ENCODE results near the gene PIK3CD. TPM values are rescaled to one million over a fixed set of nuclear protein-coding genes. Genes with fewer than 3 reads are reported as not detected.

Gene PIK3CD
- total RNA-seq, 1 experiment from 2014 or later = 23.1 TPM

DNA sequence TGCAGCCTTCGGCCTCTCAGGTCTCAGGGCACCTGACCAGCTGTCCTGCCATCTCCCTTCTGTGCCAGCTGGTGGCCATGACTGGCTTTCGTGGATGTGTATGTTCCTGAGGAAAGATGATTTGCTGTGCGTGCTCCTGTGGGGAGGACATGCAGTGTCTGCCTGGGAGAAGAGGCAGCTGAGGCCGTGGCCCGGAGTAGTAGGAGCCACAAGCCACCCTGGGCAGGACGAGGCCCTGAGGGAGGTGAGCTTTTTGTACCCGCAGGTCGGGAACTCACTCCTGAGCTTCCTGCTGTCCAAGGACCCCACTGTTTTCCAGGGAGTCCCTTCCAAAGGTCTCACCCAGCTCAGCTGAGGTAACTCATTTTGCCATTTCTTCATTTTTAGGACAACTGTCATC lies 58.5 kb downstream of the PIK3CD start:
- ATAC-seq = no peak
- H3K27ac Mint-ChIP-seq = 0 out of 2 replicates have a peak overlapping the region, but pooled peaks have one; percentile 30
- CTCF ChIA-PET = interaction anchor here (4.5 kb wide), 1 partner anchor 11 kb away, joined by 18 read pairs; no protein-coding TSS in a partner anchor
- POLR2A ChIA-PET = no interaction called here
- DNase-seq (ENCODE audit: low spot score) = no peak
- H3K36me3 Mint-ChIP-seq = peaks cover 12% of the 10 kb centered on the region
- no peaks in the 10 kb centered on the region for H3K27me3 Mint-ChIP-seq (ENCODE audit: low read depth)
- H3K9me3 Mint-ChIP-seq = no peaks in the 10 kb centered on the region
- TF ChIP-seq, protein P1, sequence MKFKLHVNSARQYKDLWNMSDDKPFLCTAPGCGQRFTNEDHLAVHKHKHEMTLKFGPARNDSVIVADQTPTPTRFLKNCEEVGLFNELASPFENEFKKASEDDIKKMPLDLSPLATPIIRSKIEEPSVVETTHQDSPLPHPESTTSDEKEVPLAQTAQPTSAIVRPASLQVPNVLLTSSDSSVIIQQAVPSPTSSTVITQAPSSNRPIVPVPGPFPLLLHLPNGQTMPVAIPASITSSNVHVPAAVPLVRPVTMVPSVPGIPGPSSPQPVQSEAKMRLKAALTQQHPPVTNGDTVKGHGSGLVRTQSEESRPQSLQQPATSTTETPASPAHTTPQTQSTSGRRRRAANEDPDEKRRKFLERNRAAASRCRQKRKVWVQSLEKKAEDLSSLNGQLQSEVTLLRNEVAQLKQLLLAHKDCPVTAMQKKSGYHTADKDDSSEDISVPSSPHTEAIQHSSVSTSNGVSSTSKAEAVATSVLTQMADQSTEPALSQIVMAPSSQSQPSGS (CRISPR knock-in tag; IDR thresholded peaks at IDR 0.05; ENCODE audit: borderline replicate concordance, low read depth) = no peak
- TF ChIP-seq FOXK1 (CRISPR knock-in tag; IDR thresholded peaks at IDR 0.05) (no peak), MXD4 (CRISPR knock-in tag; IDR thresholded peaks at IDR 0.05; ENCODE audit: borderline replicate concordance) (no peak), ESRRA (CRISPR knock-in tag; IDR thresholded peaks at IDR 0.05; ENCODE audit: borderline replicate concordance) (no peak), ETV6 (CRISPR knock-in tag; IDR thresholded peaks at IDR 0.05) (no peak)
- TF ChIP-seq, protein P2, sequence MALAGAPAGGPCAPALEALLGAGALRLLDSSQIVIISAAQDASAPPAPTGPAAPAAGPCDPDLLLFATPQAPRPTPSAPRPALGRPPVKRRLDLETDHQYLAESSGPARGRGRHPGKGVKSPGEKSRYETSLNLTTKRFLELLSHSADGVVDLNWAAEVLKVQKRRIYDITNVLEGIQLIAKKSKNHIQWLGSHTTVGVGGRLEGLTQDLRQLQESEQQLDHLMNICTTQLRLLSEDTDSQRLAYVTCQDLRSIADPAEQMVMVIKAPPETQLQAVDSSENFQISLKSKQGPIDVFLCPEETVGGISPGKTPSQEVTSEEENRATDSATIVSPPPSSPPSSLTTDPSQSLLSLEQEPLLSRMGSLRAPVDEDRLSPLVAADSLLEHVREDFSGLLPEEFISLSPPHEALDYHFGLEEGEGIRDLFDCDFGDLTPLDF (CRISPR knock-in tag; IDR thresholded peaks at IDR 0.05) = no peak
- TF ChIP-seq, protein P3, sequence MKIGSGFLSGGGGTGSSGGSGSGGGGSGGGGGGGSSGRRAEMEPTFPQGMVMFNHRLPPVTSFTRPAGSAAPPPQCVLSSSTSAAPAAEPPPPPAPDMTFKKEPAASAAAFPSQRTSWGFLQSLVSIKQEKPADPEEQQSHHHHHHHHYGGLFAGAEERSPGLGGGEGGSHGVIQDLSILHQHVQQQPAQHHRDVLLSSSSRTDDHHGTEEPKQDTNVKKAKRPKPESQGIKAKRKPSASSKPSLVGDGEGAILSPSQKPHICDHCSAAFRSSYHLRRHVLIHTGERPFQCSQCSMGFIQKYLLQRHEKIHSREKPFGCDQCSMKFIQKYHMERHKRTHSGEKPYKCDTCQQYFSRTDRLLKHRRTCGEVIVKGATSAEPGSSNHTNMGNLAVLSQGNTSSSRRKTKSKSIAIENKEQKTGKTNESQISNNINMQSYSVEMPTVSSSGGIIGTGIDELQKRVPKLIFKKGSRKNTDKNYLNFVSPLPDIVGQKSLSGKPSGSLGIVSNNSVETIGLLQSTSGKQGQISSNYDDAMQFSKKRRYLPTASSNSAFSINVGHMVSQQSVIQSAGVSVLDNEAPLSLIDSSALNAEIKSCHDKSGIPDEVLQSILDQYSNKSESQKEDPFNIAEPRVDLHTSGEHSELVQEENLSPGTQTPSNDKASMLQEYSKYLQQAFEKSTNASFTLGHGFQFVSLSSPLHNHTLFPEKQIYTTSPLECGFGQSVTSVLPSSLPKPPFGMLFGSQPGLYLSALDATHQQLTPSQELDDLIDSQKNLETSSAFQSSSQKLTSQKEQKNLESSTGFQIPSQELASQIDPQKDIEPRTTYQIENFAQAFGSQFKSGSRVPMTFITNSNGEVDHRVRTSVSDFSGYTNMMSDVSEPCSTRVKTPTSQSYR (CRISPR knock-in tag; IDR thresholded peaks at IDR 0.05) = no peak
- TF ChIP-seq, protein P4, sequence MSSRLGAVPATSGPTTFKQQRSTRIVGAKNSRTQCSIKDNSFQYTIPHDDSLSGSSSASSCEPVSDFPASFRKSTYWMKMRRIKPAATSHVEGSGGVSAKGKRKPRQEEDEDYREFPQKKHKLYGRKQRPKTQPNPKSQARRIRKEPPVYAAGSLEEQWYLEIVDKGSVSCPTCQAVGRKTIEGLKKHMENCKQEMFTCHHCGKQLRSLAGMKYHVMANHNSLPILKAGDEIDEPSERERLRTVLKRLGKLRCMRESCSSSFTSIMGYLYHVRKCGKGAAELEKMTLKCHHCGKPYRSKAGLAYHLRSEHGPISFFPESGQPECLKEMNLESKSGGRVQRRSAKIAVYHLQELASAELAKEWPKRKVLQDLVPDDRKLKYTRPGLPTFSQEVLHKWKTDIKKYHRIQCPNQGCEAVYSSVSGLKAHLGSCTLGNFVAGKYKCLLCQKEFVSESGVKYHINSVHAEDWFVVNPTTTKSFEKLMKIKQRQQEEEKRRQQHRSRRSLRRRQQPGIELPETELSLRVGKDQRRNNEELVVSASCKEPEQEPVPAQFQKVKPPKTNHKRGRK (CRISPR knock-in tag; IDR thresholded peaks at IDR 0.05; ENCODE audit: borderline replicate concordance) = no peak
- TF ChIP-seq, protein P5, sequence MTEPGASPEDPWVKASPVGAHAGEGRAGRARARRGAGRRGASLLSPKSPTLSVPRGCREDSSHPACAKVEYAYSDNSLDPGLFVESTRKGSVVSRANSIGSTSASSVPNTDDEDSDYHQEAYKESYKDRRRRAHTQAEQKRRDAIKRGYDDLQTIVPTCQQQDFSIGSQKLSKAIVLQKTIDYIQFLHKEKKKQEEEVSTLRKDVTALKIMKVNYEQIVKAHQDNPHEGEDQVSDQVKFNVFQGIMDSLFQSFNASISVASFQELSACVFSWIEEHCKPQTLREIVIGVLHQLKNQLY (CRISPR knock-in tag; IDR thresholded peaks at IDR 0.05) = no peak
- TF ChIP-seq, protein P6, sequence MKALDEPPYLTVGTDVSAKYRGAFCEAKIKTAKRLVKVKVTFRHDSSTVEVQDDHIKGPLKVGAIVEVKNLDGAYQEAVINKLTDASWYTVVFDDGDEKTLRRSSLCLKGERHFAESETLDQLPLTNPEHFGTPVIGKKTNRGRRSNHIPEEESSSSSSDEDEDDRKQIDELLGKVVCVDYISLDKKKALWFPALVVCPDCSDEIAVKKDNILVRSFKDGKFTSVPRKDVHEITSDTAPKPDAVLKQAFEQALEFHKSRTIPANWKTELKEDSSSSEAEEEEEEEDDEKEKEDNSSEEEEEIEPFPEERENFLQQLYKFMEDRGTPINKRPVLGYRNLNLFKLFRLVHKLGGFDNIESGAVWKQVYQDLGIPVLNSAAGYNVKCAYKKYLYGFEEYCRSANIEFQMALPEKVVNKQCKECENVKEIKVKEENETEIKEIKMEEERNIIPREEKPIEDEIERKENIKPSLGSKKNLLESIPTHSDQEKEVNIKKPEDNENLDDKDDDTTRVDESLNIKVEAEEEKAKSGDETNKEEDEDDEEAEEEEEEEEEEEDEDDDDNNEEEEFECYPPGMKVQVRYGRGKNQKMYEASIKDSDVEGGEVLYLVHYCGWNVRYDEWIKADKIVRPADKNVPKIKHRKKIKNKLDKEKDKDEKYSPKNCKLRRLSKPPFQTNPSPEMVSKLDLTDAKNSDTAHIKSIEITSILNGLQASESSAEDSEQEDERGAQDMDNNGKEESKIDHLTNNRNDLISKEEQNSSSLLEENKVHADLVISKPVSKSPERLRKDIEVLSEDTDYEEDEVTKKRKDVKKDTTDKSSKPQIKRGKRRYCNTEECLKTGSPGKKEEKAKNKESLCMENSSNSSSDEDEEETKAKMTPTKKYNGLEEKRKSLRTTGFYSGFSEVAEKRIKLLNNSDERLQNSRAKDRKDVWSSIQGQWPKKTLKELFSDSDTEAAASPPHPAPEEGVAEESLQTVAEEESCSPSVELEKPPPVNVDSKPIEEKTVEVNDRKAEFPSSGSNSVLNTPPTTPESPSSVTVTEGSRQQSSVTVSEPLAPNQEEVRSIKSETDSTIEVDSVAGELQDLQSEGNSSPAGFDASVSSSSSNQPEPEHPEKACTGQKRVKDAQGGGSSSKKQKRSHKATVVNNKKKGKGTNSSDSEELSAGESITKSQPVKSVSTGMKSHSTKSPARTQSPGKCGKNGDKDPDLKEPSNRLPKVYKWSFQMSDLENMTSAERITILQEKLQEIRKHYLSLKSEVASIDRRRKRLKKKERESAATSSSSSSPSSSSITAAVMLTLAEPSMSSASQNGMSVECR (CRISPR knock-in tag; IDR thresholded peaks at IDR 0.05; ENCODE audit: borderline replicate concordance) = no peak
- TF ChIP-seq, protein P7, sequence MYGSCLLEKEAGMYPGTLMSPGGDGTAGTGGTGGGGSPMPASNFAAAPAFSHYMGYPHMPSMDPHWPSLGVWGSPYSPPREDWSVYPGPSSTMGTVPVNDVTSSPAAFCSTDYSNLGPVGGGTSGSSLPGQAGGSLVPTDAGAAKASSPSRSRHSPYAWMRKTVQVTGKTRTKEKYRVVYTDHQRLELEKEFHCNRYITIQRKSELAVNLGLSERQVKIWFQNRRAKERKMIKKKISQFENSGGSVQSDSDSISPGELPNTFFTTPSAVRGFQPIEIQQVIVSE (CRISPR knock-in tag; IDR thresholded peaks at IDR 0.05; ENCODE audit: borderline replicate concordance) = no peak
- TF ChIP-seq, protein P8, sequence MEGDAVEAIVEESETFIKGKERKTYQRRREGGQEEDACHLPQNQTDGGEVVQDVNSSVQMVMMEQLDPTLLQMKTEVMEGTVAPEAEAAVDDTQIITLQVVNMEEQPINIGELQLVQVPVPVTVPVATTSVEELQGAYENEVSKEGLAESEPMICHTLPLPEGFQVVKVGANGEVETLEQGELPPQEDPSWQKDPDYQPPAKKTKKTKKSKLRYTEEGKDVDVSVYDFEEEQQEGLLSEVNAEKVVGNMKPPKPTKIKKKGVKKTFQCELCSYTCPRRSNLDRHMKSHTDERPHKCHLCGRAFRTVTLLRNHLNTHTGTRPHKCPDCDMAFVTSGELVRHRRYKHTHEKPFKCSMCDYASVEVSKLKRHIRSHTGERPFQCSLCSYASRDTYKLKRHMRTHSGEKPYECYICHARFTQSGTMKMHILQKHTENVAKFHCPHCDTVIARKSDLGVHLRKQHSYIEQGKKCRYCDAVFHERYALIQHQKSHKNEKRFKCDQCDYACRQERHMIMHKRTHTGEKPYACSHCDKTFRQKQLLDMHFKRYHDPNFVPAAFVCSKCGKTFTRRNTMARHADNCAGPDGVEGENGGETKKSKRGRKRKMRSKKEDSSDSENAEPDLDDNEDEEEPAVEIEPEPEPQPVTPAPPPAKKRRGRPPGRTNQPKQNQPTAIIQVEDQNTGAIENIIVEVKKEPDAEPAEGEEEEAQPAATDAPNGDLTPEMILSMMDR (IDR thresholded peaks at IDR 0.05) = no peak
- TF ChIP-seq, protein P9, sequence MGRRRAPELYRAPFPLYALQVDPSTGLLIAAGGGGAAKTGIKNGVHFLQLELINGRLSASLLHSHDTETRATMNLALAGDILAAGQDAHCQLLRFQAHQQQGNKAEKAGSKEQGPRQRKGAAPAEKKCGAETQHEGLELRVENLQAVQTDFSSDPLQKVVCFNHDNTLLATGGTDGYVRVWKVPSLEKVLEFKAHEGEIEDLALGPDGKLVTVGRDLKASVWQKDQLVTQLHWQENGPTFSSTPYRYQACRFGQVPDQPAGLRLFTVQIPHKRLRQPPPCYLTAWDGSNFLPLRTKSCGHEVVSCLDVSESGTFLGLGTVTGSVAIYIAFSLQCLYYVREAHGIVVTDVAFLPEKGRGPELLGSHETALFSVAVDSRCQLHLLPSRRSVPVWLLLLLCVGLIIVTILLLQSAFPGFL (CRISPR knock-in tag; IDR thresholded peaks at IDR 0.05; ENCODE audit: borderline replicate concordance) = no peak
- no peak overlapping the region for H3K4me3 Mint-ChIP-seq
- H3K4me1 Mint-ChIP-seq = peaks cover 17% of the 10 kb centered on the region
